ENCODE measurements around the gene DNAJC3. TPM values are rescaled to one million over a fixed set of nuclear protein-coding genes. Genes with fewer than 3 reads are reported as not detected.

The DNAJC3 gene
- total RNA-seq, 2 experiments from 2014 or later = 17.6 to 17.7 TPM

DNA sequence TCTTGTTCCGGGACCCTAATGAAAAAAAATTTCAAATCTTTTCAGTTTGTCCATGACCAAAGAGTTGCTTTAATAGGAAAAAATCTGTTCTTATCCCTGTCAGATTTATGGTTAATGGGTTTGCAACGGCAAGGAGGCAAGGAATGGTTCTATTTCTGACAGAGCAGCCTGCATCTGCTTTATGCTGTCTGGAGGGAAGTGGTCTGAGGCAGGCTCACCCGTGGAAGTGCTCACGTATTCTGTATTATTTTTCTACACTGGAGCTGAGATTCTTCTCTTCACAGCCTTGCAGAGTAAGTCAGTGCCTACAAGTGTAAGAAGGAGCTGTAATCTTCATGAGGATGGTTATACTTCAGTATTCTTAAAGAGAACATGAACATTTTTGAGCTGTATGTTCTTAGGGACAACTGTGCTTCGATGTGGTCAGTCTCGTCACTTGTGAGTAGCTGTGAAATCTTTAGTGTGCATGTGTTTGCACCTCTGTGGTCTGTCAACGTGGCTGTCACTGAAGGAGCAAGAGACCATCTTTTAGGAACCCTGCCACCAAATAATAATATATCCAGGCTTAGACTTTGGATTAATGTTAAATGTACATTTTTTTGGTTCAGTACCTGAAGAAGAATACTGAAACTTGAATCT, 114.3 kb downstream of the DNAJC3 start:
- TF ChIP-seq, protein P1, sequence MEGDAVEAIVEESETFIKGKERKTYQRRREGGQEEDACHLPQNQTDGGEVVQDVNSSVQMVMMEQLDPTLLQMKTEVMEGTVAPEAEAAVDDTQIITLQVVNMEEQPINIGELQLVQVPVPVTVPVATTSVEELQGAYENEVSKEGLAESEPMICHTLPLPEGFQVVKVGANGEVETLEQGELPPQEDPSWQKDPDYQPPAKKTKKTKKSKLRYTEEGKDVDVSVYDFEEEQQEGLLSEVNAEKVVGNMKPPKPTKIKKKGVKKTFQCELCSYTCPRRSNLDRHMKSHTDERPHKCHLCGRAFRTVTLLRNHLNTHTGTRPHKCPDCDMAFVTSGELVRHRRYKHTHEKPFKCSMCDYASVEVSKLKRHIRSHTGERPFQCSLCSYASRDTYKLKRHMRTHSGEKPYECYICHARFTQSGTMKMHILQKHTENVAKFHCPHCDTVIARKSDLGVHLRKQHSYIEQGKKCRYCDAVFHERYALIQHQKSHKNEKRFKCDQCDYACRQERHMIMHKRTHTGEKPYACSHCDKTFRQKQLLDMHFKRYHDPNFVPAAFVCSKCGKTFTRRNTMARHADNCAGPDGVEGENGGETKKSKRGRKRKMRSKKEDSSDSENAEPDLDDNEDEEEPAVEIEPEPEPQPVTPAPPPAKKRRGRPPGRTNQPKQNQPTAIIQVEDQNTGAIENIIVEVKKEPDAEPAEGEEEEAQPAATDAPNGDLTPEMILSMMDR (IDR thresholded peaks at IDR 0.05) = no peak

GRCh38 chr13:95793018-95793555, 116.1 kb downstream of the DNAJC3 start:
- POLR2A ChIA-PET = interaction anchor here (1.2 kb wide), 1 partner anchor 117 kb away, joined by 3 read pairs; no protein-coding TSS in a partner anchor
- peaks cover 37% of the 10 kb centered on the region for H3K36me3 ChIP-seq (ENCODE audit: insufficient read depth, low read length)
- TF ChIP-seq, protein P1 (IDR thresholded peaks at IDR 0.05) = no peak
- H3K27me3 Mint-ChIP-seq = no peaks in the 10 kb centered on the region
- H3K36me3 Mint-ChIP-seq (ENCODE audit: low read depth) = peaks cover 71% of the 10 kb centered on the region
- intact Hi-C loops (cut with DNase I, micrococcal nuclease) = no loop called here
- peaks cover 6% of the 10 kb centered on the region for H3K9me3 Mint-ChIP-seq
- DNase-seq (no peak), ATAC-seq (ENCODE audit: poor library complexity) (no peak)
- CTCF ChIA-PET = no interaction called here
- H3K9me3 ChIP-seq (ENCODE audit: control insufficient read depth in 1 of 2, insufficient read depth in 1 of 2, low read length in 2 of 2) = no peaks in the 10 kb centered on the region
- no peaks in the 10 kb centered on the region for H3K27me3 ChIP-seq (ENCODE audit: control insufficient read depth in 1 of 2, insufficient read depth in 2 of 2, low read length in 2 of 2)
- H3K4me1 Mint-ChIP-seq (ENCODE audit: low read depth) = no peaks in the 10 kb centered on the region
- no peak overlapping the region for H3K4me3 Mint-ChIP-seq
- H3K27ac Mint-ChIP-seq = no peak overlapping the region
- no peak overlapping the region for H3K4me3 ChIP-seq (ENCODE audit: low read length)
- H3K4me1 ChIP-seq (ENCODE audit: insufficient read depth, low read length) = no peaks in the 10 kb centered on the region
- no peak overlapping the region for H3K27ac ChIP-seq (ENCODE audit: low read depth in 1 of 2, low read length in 2 of 2)

More for the DNA sequence above, 114.3 kb downstream of the DNAJC3 start:
- Mint-ChIP-seq H3K9me3 (peaks cover 6% of the 10 kb centered on the region), H3K4me3 (no peak overlapping the region), H3K36me3 (ENCODE audit: low read depth) (peaks cover 90% of the 10 kb centered on the region), H3K4me1 (ENCODE audit: low read depth) (no peaks in the 10 kb centered on the region), H3K27me3 (no peaks in the 10 kb centered on the region), H3K27ac (no peak overlapping the region)
- CTCF ChIA-PET = interaction anchor here (0.5 kb wide), 1 partner anchor 76 kb away, joined by 3 read pairs; no protein-coding TSS in a partner anchor
- H3K4me1 ChIP-seq (ENCODE audit: insufficient read depth, low read length) = no peaks in the 10 kb centered on the region
- no peaks in the 10 kb centered on the region for H3K9me3 ChIP-seq (ENCODE audit: control insufficient read depth in 1 of 2, insufficient read depth in 1 of 2, low read length in 2 of 2)
- no peak for DNase-seq
- POLR2A ChIA-PET = interaction anchor here (0.5 kb wide), 1 partner anchor 476 kb away, joined by 3 read pairs; no protein-coding TSS in a partner anchor
- ATAC-seq (ENCODE audit: poor library complexity) = no peak
- H3K27ac ChIP-seq (ENCODE audit: low read depth in 1 of 2, low read length in 2 of 2) = no peak overlapping the region
- H3K27me3 ChIP-seq (ENCODE audit: control insufficient read depth in 1 of 2, insufficient read depth in 2 of 2, low read length in 2 of 2) = no peaks in the 10 kb centered on the region
- no peak overlapping the region for H3K4me3 ChIP-seq (ENCODE audit: low read length)
- H3K36me3 ChIP-seq (ENCODE audit: insufficient read depth, low read length) = peaks cover 56% of the 10 kb centered on the region
- intact Hi-C loops (cut with DNase I, micrococcal nuclease) = no loop called here

GRCh38 chr13:95793781-95794180, 116.8 kb downstream of the DNAJC3 start:
- Mint-ChIP-seq H3K9me3 (peaks cover 2% of the 10 kb centered on the region), H3K27ac (no peak overlapping the region), H3K4me1 (ENCODE audit: low read depth) (no peaks in the 10 kb centered on the region), H3K36me3 (ENCODE audit: low read depth) (peaks cover 64% of the 10 kb centered on the region), H3K27me3 (no peaks in the 10 kb centered on the region), H3K4me3 (no peak overlapping the region)
- DNase-seq = no peak
- no peak overlapping the region for H3K4me3 ChIP-seq (ENCODE audit: low read length)
- no peaks in the 10 kb centered on the region for H3K9me3 ChIP-seq (ENCODE audit: control insufficient read depth in 1 of 2, insufficient read depth in 1 of 2, low read length in 2 of 2)
- no peak for ATAC-seq (ENCODE audit: poor library complexity)
- CTCF ChIA-PET = no interaction called here
- no peak overlapping the region for H3K27ac ChIP-seq (ENCODE audit: low read depth in 1 of 2, low read length in 2 of 2)
- H3K36me3 ChIP-seq (ENCODE audit: insufficient read depth, low read length) = peaks cover 30% of the 10 kb centered on the region
- H3K4me1 ChIP-seq (ENCODE audit: insufficient read depth, low read length) = no peaks in the 10 kb centered on the region
- TF ChIP-seq, protein P1 (IDR thresholded peaks at IDR 0.05) = no peak
- intact Hi-C loops (cut with DNase I, micrococcal nuclease) = no loop called here
- POLR2A ChIA-PET = interaction anchor here (1.2 kb wide), 1 partner anchor 117 kb away, joined by 3 read pairs; no protein-coding TSS in a partner anchor
- no peaks in the 10 kb centered on the region for H3K27me3 ChIP-seq (ENCODE audit: control insufficient read depth in 1 of 2, insufficient read depth in 2 of 2, low read length in 2 of 2)

Data from CD4-positive, alpha-beta T cell (primary cell).